Measurements from ENCODE around the gene RIMBP2.

- TF ChIP-seq CTCF (IDR thresholded peaks at IDR 0.05): no peak
- no peak for TF ChIP-seq EZH2 (IDR thresholded peaks at IDR 0.05)
- no peak for TF ChIP-seq EZH2phosphoT487 (IDR thresholded peaks at IDR 0.05)
These were observed 342.0 kb downstream of the RIMBP2 start for GRCh38 chr12:130374083-130374482.
